B cell (primary cell): ENCODE data around the gene ADCY7. TPM values are rescaled to one million over a fixed set of nuclear protein-coding genes. Genes with fewer than 3 reads are reported as not detected.

Experiments used
- ATAC-seq: fragments of 200-7000 bp; cut with Tn5 transposase; one replicate; pipeline ENCODE4 v1.10.0; 2021; ENCODE audit warnings: low read depth, mild to moderate bottlenecking, moderate number of reproducible peaks, moderate library complexity
- CTCF ChIA-PET: fragments of 350-600 bp; sonication (Branson Sonifier 250); formaldehyde crosslinking; loops from one replicate; lab custom pipeline; 2021; ENCODE audit warnings: antibody characterized with exemption, inconsistent platforms; lab: Charles Lee
- POLR2A ChIA-PET: fragments of 350-600 bp; sonication (Branson Sonifier 250); formaldehyde crosslinking; loops from one replicate; lab custom pipeline; 2021; ENCODE audit warnings: antibody characterized with exemption; lab: Charles Lee
- DNase-seq: peaks from one replicate; pipeline ENCODE4 v3.0.0; 2013
- H2AFZ ChIP-seq: 2 replicates; pipeline ENCODE4 v1.6.1; 2012; ENCODE audit warnings: mild to moderate bottlenecking, low read depth, low read length; ENCODE audit not compliant: insufficient read depth, poor library complexity, severe bottlenecking
- H3K27ac ChIP-seq, 2 donors: 1 replicate in 1 of 2; 2 replicates in 1 of 2; pipeline ENCODE4 v1.5.1; 2012 to 2013; ENCODE audit warnings: low read length in 2 of 2, mild to moderate bottlenecking in 2 of 2, moderate library complexity in 1 of 2
- H3K27me3 ChIP-seq, 4 experiments: fragments of 200-600 bp in 1 of 4; sonication (generic) in 1 of 4; replicated peaks in 1 of 4; 1 replicate in 2 of 4; 2 replicates in 2 of 4; pipeline versions ENCODE4 v1.6.1 to v1.7.0; 2013 to 2016; ENCODE audit warnings: low read length in 3 of 4, mild to moderate bottlenecking in 2 of 4, mixed read lengths in 1 of 4, moderate library complexity in 1 of 4; ENCODE audit not compliant: insufficient read depth in 4 of 4, control insufficient read depth in 3 of 4; ENCODE audit errors: control extremely low read depth in 1 of 4
- H3K36me3 ChIP-seq, 2 experiments: replicated peaks in 1 of 2; 1 replicate in 1 of 2; 2 replicates in 1 of 2; pipeline versions ENCODE4 v1.6.1 to v1.7.1; 2013; ENCODE audit warnings: low read length in 1 of 2; ENCODE audit not compliant: insufficient read depth in 2 of 2, control insufficient read depth in 1 of 2; ENCODE audit errors: control extremely low read depth in 1 of 2, extremely low read depth in 1 of 2
- H3K4me1 ChIP-seq, 2 donors: fragments of 200-600 bp in 1 of 2; sonication (generic) in 1 of 2; 1 replicate in 1 of 2; 2 replicates in 1 of 2; pipeline versions ENCODE4 v1.5.1 to v1.6.1; 2013 to 2017; ENCODE audit warnings: low read length in 2 of 2; ENCODE audit not compliant: control insufficient read depth in 2 of 2, insufficient read depth in 2 of 2
- H3K4me2 ChIP-seq: replicated peaks from 2 replicates; pipeline ENCODE3; 2012; ENCODE audit warnings: mild to moderate bottlenecking, low read depth, low read length; ENCODE audit not compliant: poor library complexity, severe bottlenecking
- H3K4me3 ChIP-seq, 5 experiments: fragments of 200-600 bp in 1 of 5; sonication (generic) in 1 of 5; 1 replicate in 3 of 5; 2 replicates in 2 of 5; pipeline versions ENCODE4 v1.5.1 to v1.7.0; 2011 to 2016; ENCODE audit warnings: low read length in 4 of 5, mild to moderate bottlenecking in 4 of 5, low read depth in 2 of 5, control low read depth in 1 of 5, moderate library complexity in 1 of 5; ENCODE audit not compliant: insufficient read depth in 1 of 5; ENCODE audit errors: control extremely low read depth in 1 of 5, extremely low read depth in 1 of 5
- H3K79me2 ChIP-seq: fragments of 200-600 bp; sonication (generic); one replicate; pipeline ENCODE4 v1.6.0; 2016; ENCODE audit warnings: low read length; ENCODE audit not compliant: control insufficient read depth, insufficient read depth
- H3K9ac ChIP-seq: fragments of 200-600 bp; sonication (generic); 2 replicates; pipeline ENCODE4 v1.6.1; 2017; ENCODE audit warnings: mild to moderate bottlenecking, low read length, moderate library complexity
- H3K9me3 ChIP-seq, 3 donors: one replicate each; pipeline versions ENCODE4 v1.6.1 to v1.7.1; 2013; ENCODE audit warnings: low read length in 2 of 3; ENCODE audit not compliant: control insufficient read depth in 2 of 3, insufficient read depth in 1 of 3; ENCODE audit errors: control extremely low read depth in 1 of 3
- H4K20me1 ChIP-seq: 2 replicates; pipeline ENCODE4 v1.6.0; 2012; ENCODE audit warnings: mild to moderate bottlenecking, low read length; ENCODE audit not compliant: insufficient read depth, control insufficient read depth, poor library complexity, severe bottlenecking
- H3K27ac Mint-ChIP-seq: one replicate; pipeline ENCODE4 v1.8.0; 2021; ENCODE audit warnings: mixed read lengths
- H3K27me3 Mint-ChIP-seq: one replicate; pipeline ENCODE4 v1.8.0; 2021; ENCODE audit warnings: mixed read lengths
- H3K4me1 Mint-ChIP-seq: one replicate; pipeline ENCODE4 v1.8.0; 2021; ENCODE audit warnings: mixed read lengths
- H3K4me3 Mint-ChIP-seq: one replicate; pipeline ENCODE4 v1.8.0; 2021; ENCODE audit warnings: mixed read lengths
- H3K9me3 Mint-ChIP-seq: one replicate; pipeline ENCODE4 v1.8.0; 2022; ENCODE audit warnings: mixed read lengths; ENCODE audit not compliant: insufficient read depth
- EZH2 ChIP-seq: IDR thresholded peaks from 2 replicates; pipeline ENCODE4 v1.6.1; 2012; ENCODE audit warnings: borderline replicate concordance, low read depth, mild to moderate bottlenecking, moderate library complexity, low read length; ENCODE audit not compliant: insufficient read depth, poor library complexity, severe bottlenecking
- WGBS: methylation state at CpG from one replicate; pipeline ENCODE4 v1.1.5; 2013; ENCODE audit warnings: missing lambda C conversion rate; ENCODE audit not compliant: insufficient coverage; 5-methylcytosine and 5-hydroxymethylcytosine counted together
- intact Hi-C: fragments of 100-400 bp; cut with micrococcal nuclease; formaldehyde crosslinking; loops from one replicate; pipeline ENCODE4 v1.10.0; 2022
- polyA plus RNA-seq: library from polyadenylated mRNA; depleted of rRNA; stranded (reverse); fragments of >200 nt; gene quantifications from 2 replicates; pipeline ENCODE4 v1.2.3, GENCODE V29; 2012
- total RNA-seq, 2 donors: library from RNA; stranded (reverse); fragments of 120-200 nt in 1 of 2; gene quantifications; 1 replicate in 1 of 2; 2 replicates in 1 of 2; pipeline versions ENCODE4 v1.2.3 to v1.2.4, GENCODE V29; 2013 to 2022
- TF ChIP-seq, protein P1 (sequence below): fragments of 200-600 bp; IDR thresholded peaks from one replicate; pipeline ENCODE4 v1.8.0; 2022; ENCODE audit warnings: antibody characterized with exemption, mild to moderate bottlenecking

The ADCY7 gene
- total and polyA plus RNA-seq, 2 donors (not counting 1 experiment from before 2014, with no cell fraction given): 78.4 to 207 TPM

DNA sequence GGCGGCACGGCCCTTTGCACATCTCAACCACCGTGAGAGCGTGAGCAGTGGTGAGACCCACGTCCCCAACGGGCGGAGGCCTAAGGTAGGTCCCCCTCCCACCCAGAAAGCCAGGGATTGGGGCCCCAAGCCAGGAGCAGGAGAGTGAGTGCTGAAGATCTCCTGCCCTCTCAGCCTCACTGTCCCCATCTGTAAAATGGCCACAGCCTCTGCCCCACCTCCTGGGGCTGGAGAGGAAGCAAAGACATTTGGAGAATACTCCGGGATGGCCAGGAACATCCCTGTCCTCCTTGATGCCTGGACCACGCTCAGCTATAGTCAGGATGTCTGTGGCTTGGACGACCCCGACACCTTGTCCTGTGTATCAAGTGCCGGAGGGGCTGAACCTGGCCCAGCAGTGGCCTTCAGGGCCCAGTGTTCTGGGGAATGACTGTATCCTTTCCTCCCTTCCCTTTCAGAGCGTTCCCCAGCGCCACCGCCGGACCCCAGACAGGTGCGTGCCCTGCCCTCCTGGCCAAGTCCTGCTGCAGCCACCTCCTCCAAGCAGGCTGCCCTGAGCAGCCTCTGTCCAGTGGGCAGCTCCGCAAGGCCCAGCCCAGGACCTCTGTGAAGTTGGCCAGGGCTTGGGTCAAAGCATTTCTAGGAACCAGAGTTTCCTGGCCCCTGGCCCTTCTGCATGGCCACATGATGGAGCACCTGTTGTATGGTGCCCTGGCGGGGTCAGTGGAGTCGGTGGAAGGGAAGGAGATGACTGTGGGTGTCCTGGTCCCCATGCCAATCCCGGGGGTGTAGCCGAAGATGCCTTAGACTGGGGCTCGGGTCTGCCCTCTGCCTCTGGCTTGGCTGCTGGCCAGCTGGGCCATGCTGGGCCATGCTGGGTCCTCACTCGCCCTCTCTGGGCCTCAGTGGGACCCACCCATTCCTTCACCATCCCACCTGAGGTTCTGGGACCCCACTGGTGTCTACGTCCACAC, 38.4 kb downstream of the ADCY7 start:
- intact Hi-C loops: no loop called here
- ChIA-PET CTCF (interaction anchor here (0.5 kb wide), 1 partner anchor 33 kb away, joined by 6 read pairs; no protein-coding TSS in a partner anchor), POLR2A (no interaction called here)
- no peaks in the 10 kb centered on the region for H3K4me1 Mint-ChIP-seq
- H3K36me3 ChIP-seq: peaks cover 2 to 88% of the 10 kb centered on the region in 2 experiments
- H3K4me3 Mint-ChIP-seq: no peak overlapping the region
- no peaks in the 10 kb centered on the region for H3K4me1 ChIP-seq
- H3K79me2 ChIP-seq: peaks cover 8% of the 10 kb centered on the region
- 91% methylated on average over 20 of the region's 25 CpGs for WGBS
- H2AFZ ChIP-seq: no peak overlapping the region
- no peak overlapping the region for H3K27ac ChIP-seq
- H3K4me3 ChIP-seq: no peak overlapping the region
- no peak overlapping the region for H3K9ac ChIP-seq
- H3K9me3 ChIP-seq: no peaks in the 10 kb centered on the region
- peak overlapping the region; percentile 50 for H3K27ac Mint-ChIP-seq
- no peaks in the 10 kb centered on the region for H3K9me3 Mint-ChIP-seq
- H3K4me2 ChIP-seq: no peak overlapping the region
- H3K27me3 ChIP-seq: no peaks in the 10 kb centered on the region
- peaks cover 50% of the 10 kb centered on the region for H4K20me1 ChIP-seq
- no peak for TF ChIP-seq EZH2
- TF ChIP-seq, protein P1, sequence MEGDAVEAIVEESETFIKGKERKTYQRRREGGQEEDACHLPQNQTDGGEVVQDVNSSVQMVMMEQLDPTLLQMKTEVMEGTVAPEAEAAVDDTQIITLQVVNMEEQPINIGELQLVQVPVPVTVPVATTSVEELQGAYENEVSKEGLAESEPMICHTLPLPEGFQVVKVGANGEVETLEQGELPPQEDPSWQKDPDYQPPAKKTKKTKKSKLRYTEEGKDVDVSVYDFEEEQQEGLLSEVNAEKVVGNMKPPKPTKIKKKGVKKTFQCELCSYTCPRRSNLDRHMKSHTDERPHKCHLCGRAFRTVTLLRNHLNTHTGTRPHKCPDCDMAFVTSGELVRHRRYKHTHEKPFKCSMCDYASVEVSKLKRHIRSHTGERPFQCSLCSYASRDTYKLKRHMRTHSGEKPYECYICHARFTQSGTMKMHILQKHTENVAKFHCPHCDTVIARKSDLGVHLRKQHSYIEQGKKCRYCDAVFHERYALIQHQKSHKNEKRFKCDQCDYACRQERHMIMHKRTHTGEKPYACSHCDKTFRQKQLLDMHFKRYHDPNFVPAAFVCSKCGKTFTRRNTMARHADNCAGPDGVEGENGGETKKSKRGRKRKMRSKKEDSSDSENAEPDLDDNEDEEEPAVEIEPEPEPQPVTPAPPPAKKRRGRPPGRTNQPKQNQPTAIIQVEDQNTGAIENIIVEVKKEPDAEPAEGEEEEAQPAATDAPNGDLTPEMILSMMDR: no peak
- H3K27me3 Mint-ChIP-seq: no peaks in the 10 kb centered on the region
- DNase-seq (no peak), ATAC-seq (no peak)
